Measurements from ENCODE around the gene SNX18.

DNA sequence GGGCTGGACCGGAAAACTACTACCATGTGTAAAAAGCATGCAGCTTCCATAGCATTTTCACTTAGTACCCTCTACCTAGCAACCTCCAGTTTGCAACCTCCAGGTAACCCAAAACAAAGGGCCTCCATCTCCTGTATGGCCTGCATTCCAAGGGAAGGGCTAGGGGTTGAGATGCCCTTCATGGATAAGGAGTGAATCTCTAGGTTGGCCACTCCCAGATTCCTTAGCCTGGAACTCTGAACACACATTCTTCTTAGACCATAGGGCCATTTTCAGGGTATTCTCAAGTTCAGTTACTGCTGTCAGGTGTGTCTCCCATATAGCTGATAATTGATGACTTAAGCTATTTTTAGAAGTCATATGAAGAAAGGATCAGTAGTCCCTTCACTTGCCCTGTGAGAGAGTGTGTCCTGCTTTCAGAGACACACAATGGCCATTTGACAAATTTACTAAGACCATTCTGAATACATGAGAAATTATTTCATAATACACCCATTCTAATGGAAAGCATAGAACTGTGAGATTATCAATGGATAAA lies 39.5 kb upstream of the SNX18 start:
- TF ChIP-seq, protein P1, sequence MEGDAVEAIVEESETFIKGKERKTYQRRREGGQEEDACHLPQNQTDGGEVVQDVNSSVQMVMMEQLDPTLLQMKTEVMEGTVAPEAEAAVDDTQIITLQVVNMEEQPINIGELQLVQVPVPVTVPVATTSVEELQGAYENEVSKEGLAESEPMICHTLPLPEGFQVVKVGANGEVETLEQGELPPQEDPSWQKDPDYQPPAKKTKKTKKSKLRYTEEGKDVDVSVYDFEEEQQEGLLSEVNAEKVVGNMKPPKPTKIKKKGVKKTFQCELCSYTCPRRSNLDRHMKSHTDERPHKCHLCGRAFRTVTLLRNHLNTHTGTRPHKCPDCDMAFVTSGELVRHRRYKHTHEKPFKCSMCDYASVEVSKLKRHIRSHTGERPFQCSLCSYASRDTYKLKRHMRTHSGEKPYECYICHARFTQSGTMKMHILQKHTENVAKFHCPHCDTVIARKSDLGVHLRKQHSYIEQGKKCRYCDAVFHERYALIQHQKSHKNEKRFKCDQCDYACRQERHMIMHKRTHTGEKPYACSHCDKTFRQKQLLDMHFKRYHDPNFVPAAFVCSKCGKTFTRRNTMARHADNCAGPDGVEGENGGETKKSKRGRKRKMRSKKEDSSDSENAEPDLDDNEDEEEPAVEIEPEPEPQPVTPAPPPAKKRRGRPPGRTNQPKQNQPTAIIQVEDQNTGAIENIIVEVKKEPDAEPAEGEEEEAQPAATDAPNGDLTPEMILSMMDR (conservative IDR thresholded peaks at IDR 0.05; ENCODE audit: low read depth, low read length): no peak
- TF ChIP-seq MAFK (IDR thresholded peaks at IDR 0.05; ENCODE audit: low read depth, low read length) (peak; percentile 82), POLR2A (IDR thresholded peaks at IDR 0.05; ENCODE audit: low read depth, low read length) (no peak), FOS (IDR thresholded peaks at IDR 0.05; ENCODE audit: low read depth, low read length) (no peak), RCOR1 (IDR thresholded peaks at IDR 0.05; ENCODE audit: insufficient replicate concordance, low read length) (no peak), RFX5 (IDR thresholded peaks at IDR 0.05; ENCODE audit: low read depth, low read length) (no peak), BHLHE40 (IDR thresholded peaks at IDR 0.05; ENCODE audit: low read depth, low read length) (no peak), CEBPB (IDR thresholded peaks at IDR 0.05; ENCODE audit: low read depth, low read length) (no peak), SMC3 (IDR thresholded peaks at IDR 0.05; ENCODE audit: low read depth, low read length) (no peak), MXI1 (IDR thresholded peaks at IDR 0.05; ENCODE audit: borderline replicate concordance, low read depth, low read length) (no peak), MAZ (IDR thresholded peaks at IDR 0.05; ENCODE audit: borderline replicate concordance, low read depth, low read length) (no peak), RAD21 (IDR thresholded peaks at IDR 0.05; ENCODE audit: low read length) (no peak)
- TF ChIP-seq, protein P2, sequence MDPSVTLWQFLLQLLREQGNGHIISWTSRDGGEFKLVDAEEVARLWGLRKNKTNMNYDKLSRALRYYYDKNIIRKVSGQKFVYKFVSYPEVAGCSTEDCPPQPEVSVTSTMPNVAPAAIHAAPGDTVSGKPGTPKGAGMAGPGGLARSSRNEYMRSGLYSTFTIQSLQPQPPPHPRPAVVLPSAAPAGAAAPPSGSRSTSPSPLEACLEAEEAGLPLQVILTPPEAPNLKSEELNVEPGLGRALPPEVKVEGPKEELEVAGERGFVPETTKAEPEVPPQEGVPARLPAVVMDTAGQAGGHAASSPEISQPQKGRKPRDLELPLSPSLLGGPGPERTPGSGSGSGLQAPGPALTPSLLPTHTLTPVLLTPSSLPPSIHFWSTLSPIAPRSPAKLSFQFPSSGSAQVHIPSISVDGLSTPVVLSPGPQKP (IDR thresholded peaks at IDR 0.05; ENCODE audit: borderline replicate concordance, low read depth, low read length): no peak
